Measurements from ENCODE around the gene TAF6L.

DNA sequence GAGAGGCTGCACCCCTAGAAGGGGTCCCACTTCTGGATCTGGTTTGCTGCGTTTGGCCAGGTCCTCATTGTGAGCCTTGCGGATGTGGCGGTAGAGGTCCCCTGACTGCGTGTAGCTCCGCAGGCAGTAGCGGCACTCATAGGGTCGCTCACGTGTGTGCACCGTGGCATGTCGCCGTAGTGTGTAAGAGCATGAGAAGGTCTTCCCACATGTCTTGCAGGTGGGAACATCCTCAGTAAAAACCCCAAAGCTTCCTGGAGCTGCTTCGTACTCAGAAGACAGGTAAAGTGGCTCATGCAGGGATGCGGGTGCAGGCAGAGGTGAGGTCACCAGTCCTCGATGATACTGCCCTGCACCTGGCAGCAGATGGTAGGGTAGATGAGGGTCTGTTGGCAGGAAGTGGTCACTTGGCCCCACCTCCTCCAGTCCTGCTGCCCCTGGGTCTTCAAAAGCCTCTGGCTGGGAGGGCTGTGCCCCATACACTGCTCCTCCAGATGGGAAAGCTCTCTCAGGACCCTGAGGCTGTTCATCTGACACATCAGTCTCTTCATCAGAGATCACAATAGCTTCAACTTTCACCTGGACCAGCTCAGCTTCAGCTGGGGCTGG, 18.9 kb upstream of the TAF6L start:
- TF ChIP-seq, protein P1, sequence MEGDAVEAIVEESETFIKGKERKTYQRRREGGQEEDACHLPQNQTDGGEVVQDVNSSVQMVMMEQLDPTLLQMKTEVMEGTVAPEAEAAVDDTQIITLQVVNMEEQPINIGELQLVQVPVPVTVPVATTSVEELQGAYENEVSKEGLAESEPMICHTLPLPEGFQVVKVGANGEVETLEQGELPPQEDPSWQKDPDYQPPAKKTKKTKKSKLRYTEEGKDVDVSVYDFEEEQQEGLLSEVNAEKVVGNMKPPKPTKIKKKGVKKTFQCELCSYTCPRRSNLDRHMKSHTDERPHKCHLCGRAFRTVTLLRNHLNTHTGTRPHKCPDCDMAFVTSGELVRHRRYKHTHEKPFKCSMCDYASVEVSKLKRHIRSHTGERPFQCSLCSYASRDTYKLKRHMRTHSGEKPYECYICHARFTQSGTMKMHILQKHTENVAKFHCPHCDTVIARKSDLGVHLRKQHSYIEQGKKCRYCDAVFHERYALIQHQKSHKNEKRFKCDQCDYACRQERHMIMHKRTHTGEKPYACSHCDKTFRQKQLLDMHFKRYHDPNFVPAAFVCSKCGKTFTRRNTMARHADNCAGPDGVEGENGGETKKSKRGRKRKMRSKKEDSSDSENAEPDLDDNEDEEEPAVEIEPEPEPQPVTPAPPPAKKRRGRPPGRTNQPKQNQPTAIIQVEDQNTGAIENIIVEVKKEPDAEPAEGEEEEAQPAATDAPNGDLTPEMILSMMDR (IDR thresholded peaks at IDR 0.05; ENCODE audit: extremely low read depth in 1 of 2, insufficient read depth in 1 of 2, low read depth in 1 of 2, low read length in 2 of 2), result no peak
- no peak for TF ChIP-seq POLR2AphosphoS5 (IDR thresholded peaks at IDR 0.05; ENCODE audit: insufficient read depth, low read depth, low read length)
- no peak for TF ChIP-seq JUN (IDR thresholded peaks at IDR 0.05; ENCODE audit: borderline replicate concordance, insufficient read depth, insufficient read length, low read depth)
- no peak for TF ChIP-seq EZH2 (IDR thresholded peaks at IDR 0.05; ENCODE audit: borderline replicate concordance, low read depth, low read length, severe bottlenecking)
- TF ChIP-seq POLR2A (IDR thresholded peaks at IDR 0.05; ENCODE audit: low read depth, low read length), result no peak
- TF ChIP-seq, protein P2, sequence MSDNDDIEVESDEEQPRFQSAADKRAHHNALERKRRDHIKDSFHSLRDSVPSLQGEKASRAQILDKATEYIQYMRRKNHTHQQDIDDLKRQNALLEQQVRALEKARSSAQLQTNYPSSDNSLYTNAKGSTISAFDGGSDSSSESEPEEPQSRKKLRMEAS (IDR thresholded peaks at IDR 0.05; ENCODE audit: insufficient read depth, insufficient read length), result no peak
- TF ChIP-seq FOS (IDR thresholded peaks at IDR 0.05; ENCODE audit: borderline replicate concordance, insufficient read depth, low read length), result no peak
- no peak for TF ChIP-seq MYC (IDR thresholded peaks at IDR 0.05; ENCODE audit: low read depth, low read length)
